GM13976 (cell line): ENCODE data around the gene HACD4.

Source experiments
- DNase-seq: peaks from one replicate; pipeline ENCODE4 v3.0.0; 2012; ENCODE audit warnings: low spot score
- in situ Hi-C: fragments of 300-500 bp; cut with MboI; formaldehyde crosslinking; loops from one replicate; pipeline ENCODE4 v1.12.0; 2022; ENCODE audit warnings: low sequenced_read_pairs, mixed read lengths, inconsistent platforms; ENCODE audit not compliant: unreplicated experiment
- TF ChIP-seq, protein P1 (sequence below): IDR thresholded peaks from 2 replicates; pipeline ENCODE4 v1.5.1; 2012; ENCODE audit warnings: borderline replicate concordance, mild to moderate bottlenecking; ENCODE audit not compliant: insufficient read depth; ENCODE audit errors: extremely low read depth, missing control alignments, control extremely low read depth

The HACD4 gene

DNA sequence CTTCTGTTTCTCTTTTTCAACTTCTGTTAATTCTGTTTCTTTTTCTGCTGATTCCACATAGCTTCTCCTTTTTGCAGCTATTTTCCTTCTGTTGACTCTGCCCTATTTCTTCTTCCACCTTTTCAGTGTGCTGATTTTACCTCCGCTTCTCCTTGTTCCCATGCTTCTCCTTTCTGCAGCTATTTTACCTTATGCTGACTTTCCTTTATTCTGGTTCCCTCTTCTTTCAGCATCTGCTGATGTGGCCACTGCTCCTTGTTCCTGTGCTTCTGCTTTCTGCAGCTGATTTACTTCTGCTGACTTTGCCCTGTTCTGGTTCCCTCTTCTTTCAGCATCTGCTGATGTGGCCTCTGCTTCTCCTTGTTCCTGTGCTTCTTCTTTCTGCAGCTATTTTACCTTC lies 58.8 kb downstream of the HACD4 start:
- no peak for DNase-seq
- TF ChIP-seq, protein P1, sequence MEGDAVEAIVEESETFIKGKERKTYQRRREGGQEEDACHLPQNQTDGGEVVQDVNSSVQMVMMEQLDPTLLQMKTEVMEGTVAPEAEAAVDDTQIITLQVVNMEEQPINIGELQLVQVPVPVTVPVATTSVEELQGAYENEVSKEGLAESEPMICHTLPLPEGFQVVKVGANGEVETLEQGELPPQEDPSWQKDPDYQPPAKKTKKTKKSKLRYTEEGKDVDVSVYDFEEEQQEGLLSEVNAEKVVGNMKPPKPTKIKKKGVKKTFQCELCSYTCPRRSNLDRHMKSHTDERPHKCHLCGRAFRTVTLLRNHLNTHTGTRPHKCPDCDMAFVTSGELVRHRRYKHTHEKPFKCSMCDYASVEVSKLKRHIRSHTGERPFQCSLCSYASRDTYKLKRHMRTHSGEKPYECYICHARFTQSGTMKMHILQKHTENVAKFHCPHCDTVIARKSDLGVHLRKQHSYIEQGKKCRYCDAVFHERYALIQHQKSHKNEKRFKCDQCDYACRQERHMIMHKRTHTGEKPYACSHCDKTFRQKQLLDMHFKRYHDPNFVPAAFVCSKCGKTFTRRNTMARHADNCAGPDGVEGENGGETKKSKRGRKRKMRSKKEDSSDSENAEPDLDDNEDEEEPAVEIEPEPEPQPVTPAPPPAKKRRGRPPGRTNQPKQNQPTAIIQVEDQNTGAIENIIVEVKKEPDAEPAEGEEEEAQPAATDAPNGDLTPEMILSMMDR: no peak
- in situ Hi-C loops: no loop called here

DNA sequence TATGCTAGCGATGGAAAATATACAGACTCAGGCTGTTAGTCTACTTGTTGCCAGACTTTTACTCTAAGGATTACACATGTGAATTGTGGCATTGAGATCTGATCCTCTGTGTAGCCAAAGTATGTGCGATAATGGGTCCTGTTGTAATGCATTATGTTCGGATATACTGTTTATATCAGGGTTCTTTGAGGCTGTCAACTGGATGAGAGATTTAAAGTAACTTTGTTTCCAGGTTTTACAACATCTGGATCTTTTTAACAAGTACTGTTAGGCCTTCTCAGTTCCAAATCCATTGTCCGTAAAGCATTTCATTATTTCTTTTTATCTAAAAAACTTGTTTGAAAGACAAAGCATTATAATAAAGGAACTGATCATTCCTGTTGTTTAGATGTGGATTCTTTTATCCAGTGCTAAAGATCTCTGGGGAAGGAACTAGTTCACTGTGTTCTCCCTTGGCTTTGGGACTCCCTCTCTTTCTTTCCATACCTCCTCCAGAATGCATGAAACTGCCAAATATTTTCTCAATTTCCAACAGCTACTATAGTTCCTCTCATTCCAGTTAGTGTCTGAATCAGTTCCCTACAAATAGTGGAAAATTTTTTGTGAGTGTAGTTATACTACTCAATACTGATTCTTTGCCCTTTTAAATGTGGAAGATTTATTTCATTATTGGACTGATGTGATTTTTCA lies 68.8 kb downstream of the HACD4 start:
- no peak for DNase-seq
- TF ChIP-seq, protein P1: no peak
- in situ Hi-C loops: no loop called here

DNA sequence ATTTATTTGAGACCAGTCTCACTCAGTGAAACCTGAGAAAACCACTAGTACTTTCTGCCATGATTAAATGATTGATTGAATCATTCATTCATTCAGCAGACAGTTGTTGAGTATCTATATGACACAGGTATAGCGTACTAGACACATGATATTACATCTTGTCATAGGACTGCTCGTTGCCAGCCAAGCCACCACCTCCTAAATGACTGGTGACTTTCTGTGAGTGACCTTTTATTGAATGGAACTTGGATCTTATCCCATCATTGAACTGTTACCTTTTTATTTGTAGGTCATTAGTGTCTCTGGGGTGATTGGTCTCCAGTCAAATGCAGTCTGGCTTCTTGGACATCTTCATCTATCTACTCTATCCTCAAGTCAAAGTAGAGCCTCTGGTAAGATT lies 80.7 kb downstream of the HACD4 start:
- in situ Hi-C loops: no loop called here
- TF ChIP-seq, protein P1: no peak
- no peak for DNase-seq
